WTC11 (cell line): ENCODE measurements around the gene FEN1. TPM values are rescaled to one million over a fixed set of nuclear protein-coding genes. Genes with fewer than 3 reads are reported as not detected.

Source experiments
- ATAC-seq: fragments of 200-7000 bp; cut with Tn5 transposase; 2 replicates; pipeline ENCODE4 v1.10.0; 2021; ENCODE audit warnings: mild to moderate bottlenecking, moderate library complexity
- CTCF ChIA-PET: fragments of 300-600 bp; sonication (Branson Sonifier 250); formaldehyde crosslinking; loops from one replicate; lab custom pipeline; 2021; ENCODE audit warnings: antibody characterized with exemption; lab: Charles Lee
- POLR2A ChIA-PET: fragments of 350-600 bp; sonication (Branson Sonifier 250); formaldehyde crosslinking; loops from one replicate; lab custom pipeline; 2021; ENCODE audit warnings: antibody characterized with exemption; lab: Charles Lee
- DNase-seq: peaks from one replicate; pipeline ENCODE4 v3.0.0; 2021; ENCODE audit warnings: low spot score
- H3K27ac Mint-ChIP-seq: 2 replicates; pipeline ENCODE4 v1.8.0; 2021; ENCODE audit warnings: mixed read lengths
- H3K27me3 Mint-ChIP-seq: 2 replicates; pipeline ENCODE4 v1.8.0; 2021; ENCODE audit warnings: low read depth, mild to moderate bottlenecking, moderate library complexity, mixed read lengths
- H3K36me3 Mint-ChIP-seq: 2 replicates; pipeline ENCODE4 v1.8.0; 2021; ENCODE audit warnings: mixed read lengths
- H3K4me1 Mint-ChIP-seq: 2 replicates; pipeline ENCODE4 v1.8.0; 2022; ENCODE audit warnings: mixed read lengths
- H3K4me3 Mint-ChIP-seq: 2 replicates; pipeline ENCODE4 v1.8.0; 2021; ENCODE audit warnings: mild to moderate bottlenecking, moderate library complexity, mixed read lengths
- H3K9me3 Mint-ChIP-seq: 2 replicates; pipeline ENCODE4 v1.8.0; 2021; ENCODE audit warnings: mixed read lengths
- ATF1 ChIP-seq: sonication (generic); formaldehyde crosslinking; IDR thresholded peaks from 2 replicates; pipeline ENCODE4 v1.8.1; 2023; ENCODE audit warnings: mild to moderate bottlenecking, moderate library complexity, missing genetic modification reagents
- CREB1 ChIP-seq: sonication (generic); formaldehyde crosslinking; IDR thresholded peaks from 2 replicates; pipeline ENCODE4 v1.8.0; 2023; ENCODE audit warnings: mild to moderate bottlenecking, missing genetic modification reagents
- GABPB1 ChIP-seq: sonication (generic); formaldehyde crosslinking; IDR thresholded peaks from 2 replicates; pipeline ENCODE4 v1.8.1; 2023; ENCODE audit warnings: mild to moderate bottlenecking, missing genetic modification reagents
- JUN ChIP-seq: sonication (generic); formaldehyde crosslinking; IDR thresholded peaks from 2 replicates; pipeline ENCODE4 v1.8.0; 2023; ENCODE audit warnings: mild to moderate bottlenecking, missing genetic modification reagents
- NR1H2 ChIP-seq: sonication (generic); formaldehyde crosslinking; IDR thresholded peaks from 2 replicates; pipeline ENCODE4 v1.9.0; 2021; ENCODE audit warnings: mild to moderate bottlenecking, moderate library complexity, missing genetic modification reagents
- NR2C2 ChIP-seq: sonication (generic); formaldehyde crosslinking; IDR thresholded peaks from 2 replicates; pipeline ENCODE4 v1.8.0; 2022; ENCODE audit warnings: mild to moderate bottlenecking, missing genetic modification reagents
- PRRX2 ChIP-seq: fragments of 250-450 bp; sonication (Bioruptor Pico); IDR thresholded peaks from 2 replicates; pipeline ENCODE4 v1.8.0; 2021; ENCODE audit warnings: mild to moderate bottlenecking
- RELA ChIP-seq: sonication (generic); formaldehyde crosslinking; IDR thresholded peaks from 2 replicates; pipeline ENCODE4 v1.8.1; 2022; ENCODE audit warnings: missing genetic modification reagents, mild to moderate bottlenecking, borderline replicate concordance
- SMAD3 ChIP-seq: sonication (generic); formaldehyde crosslinking; IDR thresholded peaks from 2 replicates; pipeline ENCODE4 v1.8.0; 2022; ENCODE audit warnings: missing genetic modification reagents, mild to moderate bottlenecking, borderline replicate concordance
- SOX15 ChIP-seq: fragments of 250-450 bp; sonication (Bioruptor Pico); IDR thresholded peaks from 2 replicates; pipeline ENCODE4 v1.9.0; 2021; ENCODE audit warnings: mild to moderate bottlenecking
- TEAD4 ChIP-seq: sonication (generic); formaldehyde crosslinking; IDR thresholded peaks from 2 replicates; pipeline ENCODE4 v1.8.0; 2022; ENCODE audit warnings: mild to moderate bottlenecking, missing genetic modification reagents
- ZNF138 ChIP-seq: sonication (generic); formaldehyde crosslinking; conservative IDR thresholded peaks from 2 replicates; pipeline ENCODE4 v1.8.1; 2022; ENCODE audit warnings: mild to moderate bottlenecking, moderate library complexity, missing genetic modification reagents
- ZNF263 ChIP-seq: sonication (generic); formaldehyde crosslinking; IDR thresholded peaks from 2 replicates; pipeline ENCODE4 v1.8.1; 2022; ENCODE audit warnings: low read depth, mild to moderate bottlenecking, moderate library complexity, missing genetic modification reagents
- ZNF317 ChIP-seq: sonication (generic); formaldehyde crosslinking; IDR thresholded peaks from 2 replicates; pipeline ENCODE4 v1.8.1; 2023; ENCODE audit warnings: low read depth, mild to moderate bottlenecking, moderate library complexity, missing genetic modification reagents, borderline replicate concordance
- ZNF671 ChIP-seq: fragments of 250-450 bp; sonication (Bioruptor Pico); IDR thresholded peaks from 2 replicates; pipeline ENCODE4 v1.8.0; 2021; ENCODE audit warnings: mild to moderate bottlenecking
- total RNA-seq: library from RNA; stranded (reverse); gene quantifications from 3 replicates; pipeline ENCODE4 v1.2.3, GENCODE V29; 2021
- TF ChIP-seq, protein P1 (sequence below): fragments of 200-600 bp; IDR thresholded peaks from 2 replicates; pipeline ENCODE4 v1.8.0; 2022; ENCODE audit warnings: antibody characterized with exemption
- TF ChIP-seq, protein P2 (sequence below): sonication (generic); formaldehyde crosslinking; IDR thresholded peaks from 2 replicates; pipeline ENCODE4 v1.8.0; 2022; ENCODE audit warnings: mild to moderate bottlenecking, missing genetic modification reagents
- TF ChIP-seq, protein P3 (sequence below): fragments of 250-450 bp; sonication (Bioruptor Pico); IDR thresholded peaks from 2 replicates; pipeline ENCODE4 v1.9.0; 2021; ENCODE audit warnings: moderate library complexity, mild to moderate bottlenecking, inconsistent platforms, borderline replicate concordance
- TF ChIP-seq, protein P4 (sequence below): sonication (generic); formaldehyde crosslinking; conservative IDR thresholded peaks from 2 replicates; pipeline ENCODE4 v1.8.1; 2022; ENCODE audit warnings: mild to moderate bottlenecking, missing genetic modification reagents
- TF ChIP-seq, protein P5 (sequence below): fragments of 250-450 bp; sonication (Bioruptor Pico); IDR thresholded peaks from 2 replicates; pipeline ENCODE4 v2.1.2; 2022; ENCODE audit warnings: mild to moderate bottlenecking, moderate library complexity
- TF ChIP-seq, protein P6 (sequence below): sonication (generic); formaldehyde crosslinking; IDR thresholded peaks from 2 replicates; pipeline ENCODE4 v1.8.1; 2023; ENCODE audit warnings: mild to moderate bottlenecking, missing genetic modification reagents, moderate library complexity

FEN1 gene
- total RNA-seq, 1 experiment from 2014 or later = 96.3 TPM

DNA sequence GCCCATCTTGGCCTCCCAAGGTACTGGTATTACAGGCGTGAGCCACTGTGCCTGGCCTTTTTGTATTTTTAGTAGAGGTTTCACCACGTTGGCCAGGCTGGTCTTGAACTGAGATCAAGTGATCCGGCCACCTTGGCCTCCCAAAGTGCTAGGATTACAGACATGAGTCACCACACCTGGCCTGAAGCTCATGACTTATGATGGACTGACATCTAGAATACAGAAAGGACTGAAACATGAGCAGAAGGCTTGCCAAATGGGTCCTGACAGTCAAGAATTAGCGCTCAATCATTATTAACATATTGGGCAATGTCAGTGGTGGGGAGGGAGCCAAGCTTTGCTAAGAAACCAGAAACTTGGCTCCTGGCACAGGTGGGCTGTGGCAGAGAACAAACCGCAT lies 19.1 kb downstream of the FEN1 start:
- Mint-ChIP-seq H3K27ac (no peak overlapping the region), H3K4me1 (peaks cover 10% of the 10 kb centered on the region), H3K4me3 (no peak overlapping the region), H3K27me3 (no peaks in the 10 kb centered on the region; the same call in 1 of the 2 replicates), H3K9me3 (peaks cover 4% of the 10 kb centered on the region; the same call in 1 of the 2 replicates), H3K36me3 (peaks cover 75% of the 10 kb centered on the region)
- ATAC-seq (no peak), DNase-seq (no peak)
- POLR2A ChIA-PET = interaction anchor here (0.6 kb wide), 1 partner anchor 68 kb away, joined by 3 read pairs; no protein-coding TSS in a partner anchor
- TF ChIP-seq JUN = no peak
- TF ChIP-seq, protein P1, sequence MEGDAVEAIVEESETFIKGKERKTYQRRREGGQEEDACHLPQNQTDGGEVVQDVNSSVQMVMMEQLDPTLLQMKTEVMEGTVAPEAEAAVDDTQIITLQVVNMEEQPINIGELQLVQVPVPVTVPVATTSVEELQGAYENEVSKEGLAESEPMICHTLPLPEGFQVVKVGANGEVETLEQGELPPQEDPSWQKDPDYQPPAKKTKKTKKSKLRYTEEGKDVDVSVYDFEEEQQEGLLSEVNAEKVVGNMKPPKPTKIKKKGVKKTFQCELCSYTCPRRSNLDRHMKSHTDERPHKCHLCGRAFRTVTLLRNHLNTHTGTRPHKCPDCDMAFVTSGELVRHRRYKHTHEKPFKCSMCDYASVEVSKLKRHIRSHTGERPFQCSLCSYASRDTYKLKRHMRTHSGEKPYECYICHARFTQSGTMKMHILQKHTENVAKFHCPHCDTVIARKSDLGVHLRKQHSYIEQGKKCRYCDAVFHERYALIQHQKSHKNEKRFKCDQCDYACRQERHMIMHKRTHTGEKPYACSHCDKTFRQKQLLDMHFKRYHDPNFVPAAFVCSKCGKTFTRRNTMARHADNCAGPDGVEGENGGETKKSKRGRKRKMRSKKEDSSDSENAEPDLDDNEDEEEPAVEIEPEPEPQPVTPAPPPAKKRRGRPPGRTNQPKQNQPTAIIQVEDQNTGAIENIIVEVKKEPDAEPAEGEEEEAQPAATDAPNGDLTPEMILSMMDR = no peak
- no peak for TF ChIP-seq RELA (CRISPR knock-in tag)
- no peak for TF ChIP-seq ZNF138
- TF ChIP-seq TEAD4 (CRISPR knock-in tag) = no peak
- TF ChIP-seq ZNF671 (CRISPR knock-in tag) = no peak
- TF ChIP-seq, protein P2, sequence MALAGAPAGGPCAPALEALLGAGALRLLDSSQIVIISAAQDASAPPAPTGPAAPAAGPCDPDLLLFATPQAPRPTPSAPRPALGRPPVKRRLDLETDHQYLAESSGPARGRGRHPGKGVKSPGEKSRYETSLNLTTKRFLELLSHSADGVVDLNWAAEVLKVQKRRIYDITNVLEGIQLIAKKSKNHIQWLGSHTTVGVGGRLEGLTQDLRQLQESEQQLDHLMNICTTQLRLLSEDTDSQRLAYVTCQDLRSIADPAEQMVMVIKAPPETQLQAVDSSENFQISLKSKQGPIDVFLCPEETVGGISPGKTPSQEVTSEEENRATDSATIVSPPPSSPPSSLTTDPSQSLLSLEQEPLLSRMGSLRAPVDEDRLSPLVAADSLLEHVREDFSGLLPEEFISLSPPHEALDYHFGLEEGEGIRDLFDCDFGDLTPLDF = no peak
- TF ChIP-seq, protein P3, sequence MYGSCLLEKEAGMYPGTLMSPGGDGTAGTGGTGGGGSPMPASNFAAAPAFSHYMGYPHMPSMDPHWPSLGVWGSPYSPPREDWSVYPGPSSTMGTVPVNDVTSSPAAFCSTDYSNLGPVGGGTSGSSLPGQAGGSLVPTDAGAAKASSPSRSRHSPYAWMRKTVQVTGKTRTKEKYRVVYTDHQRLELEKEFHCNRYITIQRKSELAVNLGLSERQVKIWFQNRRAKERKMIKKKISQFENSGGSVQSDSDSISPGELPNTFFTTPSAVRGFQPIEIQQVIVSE = no peak
- no peak for TF ChIP-seq ATF1 (CRISPR knock-in tag)
- TF ChIP-seq ZNF263 = no peak
- no peak for TF ChIP-seq SOX15 (CRISPR knock-in tag)
- no peak for TF ChIP-seq NR2C2 (CRISPR knock-in tag)
- TF ChIP-seq, protein P4, sequence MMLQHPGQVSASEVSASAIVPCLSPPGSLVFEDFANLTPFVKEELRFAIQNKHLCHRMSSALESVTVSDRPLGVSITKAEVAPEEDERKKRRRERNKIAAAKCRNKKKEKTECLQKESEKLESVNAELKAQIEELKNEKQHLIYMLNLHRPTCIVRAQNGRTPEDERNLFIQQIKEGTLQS (CRISPR knock-in tag) = no peak
- TF ChIP-seq SMAD3 (CRISPR knock-in tag) = no peak
- TF ChIP-seq, protein P5, sequence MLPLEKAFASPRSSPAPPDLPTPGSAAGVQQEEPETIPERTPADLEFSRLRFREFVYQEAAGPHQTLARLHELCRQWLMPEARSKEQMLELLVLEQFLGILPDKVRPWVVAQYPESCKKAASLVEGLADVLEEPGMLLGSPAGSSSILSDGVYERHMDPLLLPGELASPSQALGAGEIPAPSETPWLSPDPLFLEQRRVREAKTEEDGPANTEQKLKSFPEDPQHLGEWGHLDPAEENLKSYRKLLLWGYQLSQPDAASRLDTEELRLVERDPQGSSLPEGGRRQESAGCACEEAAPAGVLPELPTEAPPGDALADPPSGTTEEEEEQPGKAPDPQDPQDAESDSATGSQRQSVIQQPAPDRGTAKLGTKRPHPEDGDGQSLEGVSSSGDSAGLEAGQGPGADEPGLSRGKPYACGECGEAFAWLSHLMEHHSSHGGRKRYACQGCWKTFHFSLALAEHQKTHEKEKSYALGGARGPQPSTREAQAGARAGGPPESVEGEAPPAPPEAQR = no peak
- no peak for TF ChIP-seq PRRX2 (CRISPR knock-in tag)
- TF ChIP-seq CREB1 = no peak
- TF ChIP-seq, protein P6, sequence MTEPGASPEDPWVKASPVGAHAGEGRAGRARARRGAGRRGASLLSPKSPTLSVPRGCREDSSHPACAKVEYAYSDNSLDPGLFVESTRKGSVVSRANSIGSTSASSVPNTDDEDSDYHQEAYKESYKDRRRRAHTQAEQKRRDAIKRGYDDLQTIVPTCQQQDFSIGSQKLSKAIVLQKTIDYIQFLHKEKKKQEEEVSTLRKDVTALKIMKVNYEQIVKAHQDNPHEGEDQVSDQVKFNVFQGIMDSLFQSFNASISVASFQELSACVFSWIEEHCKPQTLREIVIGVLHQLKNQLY (CRISPR knock-in tag) = no peak
- TF ChIP-seq ZNF317 (CRISPR knock-in tag) = no peak
- CTCF ChIA-PET = no interaction called here

DNA sequence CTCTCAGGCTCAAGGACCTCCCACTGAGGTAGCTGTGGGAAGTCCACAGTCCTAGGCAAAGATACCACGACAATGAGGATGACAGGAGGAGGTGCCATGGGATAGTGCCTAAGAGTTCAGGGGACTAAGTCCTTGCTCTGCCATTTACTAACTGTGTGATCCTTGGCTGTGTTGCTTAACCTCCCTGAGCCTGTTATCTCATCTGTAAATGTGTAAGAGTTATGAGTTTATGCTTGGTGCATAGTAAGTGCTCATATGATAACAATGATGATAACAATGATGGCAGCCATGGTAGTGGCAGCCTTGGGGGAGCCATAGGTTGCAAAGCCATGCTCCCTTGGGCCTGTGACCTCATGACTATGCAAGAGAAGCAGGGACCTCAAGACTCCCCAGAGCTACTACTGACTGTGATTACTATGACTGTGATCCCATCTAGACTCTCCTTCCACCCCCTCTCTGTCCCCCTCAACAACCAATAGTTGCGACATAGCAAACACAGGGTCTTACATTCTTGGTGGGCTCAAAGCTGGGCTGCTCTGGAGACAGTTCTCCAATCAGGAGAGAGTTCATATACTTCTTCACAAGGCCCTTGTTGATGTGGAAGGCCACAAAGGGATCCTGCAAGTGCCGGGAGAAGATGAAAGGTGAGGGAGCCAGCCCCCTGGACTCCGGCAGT lies 20.2 kb downstream of the FEN1 start:
- ChIA-PET CTCF (no interaction called here), POLR2A (interaction anchor here (0.6 kb wide), 1 partner anchor 69 kb away, joined by 3 read pairs; no protein-coding TSS in a partner anchor)
- peaks cover 4% of the 10 kb centered on the region; the same call in 1 of the 2 replicates for H3K9me3 Mint-ChIP-seq
- ATAC-seq (no peak), DNase-seq (no peak)
- H3K27me3 Mint-ChIP-seq = no peaks in the 10 kb centered on the region; the same call in 1 of the 2 replicates
- TF ChIP-seq GABPB1 (CRISPR knock-in tag) (no peak), ATF1 (CRISPR knock-in tag) (no peak), NR1H2 (CRISPR knock-in tag) (no peak)
- H3K4me1 Mint-ChIP-seq = peaks cover 16% of the 10 kb centered on the region
- H3K36me3 Mint-ChIP-seq = peaks cover 65% of the 10 kb centered on the region
- no peak overlapping the region for H3K4me3 Mint-ChIP-seq
- H3K27ac Mint-ChIP-seq = no peak overlapping the region
